Measurements from ENCODE around the gene ASB5.

- TF ChIP-seq CTCF (IDR thresholded peaks at IDR 0.05) (no peak), EZH2 (IDR thresholded peaks at IDR 0.05) (no peak), EZH2phosphoT487 (IDR thresholded peaks at IDR 0.05) (no peak)
These were observed 9.5 kb downstream of the ASB5 start for GRCh38 chr4:176259330-176260090.
